GM12801 (cell line): ENCODE data around the gene PCYOX1L.

ENCODE experiments used
- TF ChIP-seq, protein P1 (sequence below): IDR thresholded peaks from one replicate; pipeline ENCODE4 v1.5.1; 2011; ENCODE audit warnings: control low read depth; ENCODE audit not compliant: insufficient read length; ENCODE audit errors: extremely low read depth

Gene PCYOX1L

DNA sequence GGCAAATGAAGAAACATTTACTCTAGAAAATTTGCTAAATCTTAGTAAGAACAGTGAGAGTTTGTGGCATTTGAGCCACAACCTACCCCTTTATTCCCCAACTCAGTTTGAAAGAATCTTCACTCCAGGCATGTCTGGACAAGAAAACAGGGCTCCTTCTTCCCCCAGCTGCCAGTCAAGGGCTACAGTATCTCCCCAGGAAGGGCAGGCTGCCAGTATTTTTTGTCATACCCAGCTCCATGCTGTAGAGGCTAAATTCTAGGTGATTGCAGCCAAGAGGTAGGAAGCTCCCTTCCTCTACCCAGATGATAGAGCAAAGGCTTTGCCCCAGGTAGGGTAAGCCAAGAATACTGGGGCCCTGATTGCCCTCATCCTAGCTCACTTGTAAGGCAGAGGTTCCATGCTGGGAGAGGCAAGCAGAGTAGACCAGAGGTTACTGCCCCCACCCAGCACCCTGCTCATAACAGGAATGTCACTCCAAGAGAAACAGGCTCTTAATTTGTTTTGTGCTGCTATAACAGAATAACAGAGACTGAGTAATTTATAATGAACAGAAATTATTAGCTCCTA, 32.6 kb upstream of the PCYOX1L start:
- TF ChIP-seq, protein P1, sequence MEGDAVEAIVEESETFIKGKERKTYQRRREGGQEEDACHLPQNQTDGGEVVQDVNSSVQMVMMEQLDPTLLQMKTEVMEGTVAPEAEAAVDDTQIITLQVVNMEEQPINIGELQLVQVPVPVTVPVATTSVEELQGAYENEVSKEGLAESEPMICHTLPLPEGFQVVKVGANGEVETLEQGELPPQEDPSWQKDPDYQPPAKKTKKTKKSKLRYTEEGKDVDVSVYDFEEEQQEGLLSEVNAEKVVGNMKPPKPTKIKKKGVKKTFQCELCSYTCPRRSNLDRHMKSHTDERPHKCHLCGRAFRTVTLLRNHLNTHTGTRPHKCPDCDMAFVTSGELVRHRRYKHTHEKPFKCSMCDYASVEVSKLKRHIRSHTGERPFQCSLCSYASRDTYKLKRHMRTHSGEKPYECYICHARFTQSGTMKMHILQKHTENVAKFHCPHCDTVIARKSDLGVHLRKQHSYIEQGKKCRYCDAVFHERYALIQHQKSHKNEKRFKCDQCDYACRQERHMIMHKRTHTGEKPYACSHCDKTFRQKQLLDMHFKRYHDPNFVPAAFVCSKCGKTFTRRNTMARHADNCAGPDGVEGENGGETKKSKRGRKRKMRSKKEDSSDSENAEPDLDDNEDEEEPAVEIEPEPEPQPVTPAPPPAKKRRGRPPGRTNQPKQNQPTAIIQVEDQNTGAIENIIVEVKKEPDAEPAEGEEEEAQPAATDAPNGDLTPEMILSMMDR, result no peak

- TF ChIP-seq, protein P1, result no peak
Observed at GRCh38 chr5:149325894-149326293, 32.0 kb upstream of the PCYOX1L start.

DNA sequence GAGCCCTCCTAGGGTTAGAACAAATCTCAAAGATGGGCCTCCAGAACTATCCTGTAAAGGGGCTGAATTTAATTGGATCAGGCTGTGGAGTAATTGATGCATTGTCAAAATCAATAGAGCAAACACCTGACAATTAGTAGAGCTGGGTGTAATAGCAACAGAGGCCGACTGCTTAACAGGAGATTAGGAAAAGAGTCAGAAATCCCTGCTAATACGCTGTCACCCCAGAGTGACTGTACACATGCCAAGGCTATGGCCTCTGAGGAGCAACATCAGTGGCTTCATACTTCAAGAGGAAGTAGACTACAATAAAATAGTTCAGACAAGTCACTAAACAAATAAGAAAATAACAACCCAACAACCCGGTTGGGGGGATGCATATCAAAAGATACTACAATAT, 31.2 kb upstream of the PCYOX1L start:
- TF ChIP-seq, protein P1, result no peak

DNA sequence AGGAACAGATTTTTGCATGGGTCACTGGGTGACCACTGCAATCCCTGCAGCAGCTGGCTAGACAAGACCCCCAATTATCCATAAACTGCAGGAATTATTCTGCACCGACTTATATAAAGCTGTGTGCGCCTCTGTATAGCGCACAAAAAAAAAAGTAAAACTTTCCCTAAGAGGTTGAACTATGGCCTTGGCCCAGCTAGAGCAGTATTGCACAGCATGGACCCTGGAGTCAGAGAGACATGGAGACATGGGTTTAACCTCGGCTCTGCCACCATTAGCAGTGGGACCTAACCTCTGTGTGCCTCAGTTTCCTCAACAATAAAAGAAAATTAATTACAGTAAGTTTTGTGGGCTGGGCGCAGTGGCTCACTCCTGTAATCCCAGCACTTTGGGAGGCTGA, 29.7 kb upstream of the PCYOX1L start:
- TF ChIP-seq, protein P1, result no peak

- TF ChIP-seq, protein P1, result no peak
Observed at GRCh38 chr5:149333711-149334443, 24.0 kb upstream of the PCYOX1L start.

GRCh38 chr5:149337736-149338135, 20.1 kb upstream of the PCYOX1L start:
- TF ChIP-seq, protein P1, result no peak

DNA sequence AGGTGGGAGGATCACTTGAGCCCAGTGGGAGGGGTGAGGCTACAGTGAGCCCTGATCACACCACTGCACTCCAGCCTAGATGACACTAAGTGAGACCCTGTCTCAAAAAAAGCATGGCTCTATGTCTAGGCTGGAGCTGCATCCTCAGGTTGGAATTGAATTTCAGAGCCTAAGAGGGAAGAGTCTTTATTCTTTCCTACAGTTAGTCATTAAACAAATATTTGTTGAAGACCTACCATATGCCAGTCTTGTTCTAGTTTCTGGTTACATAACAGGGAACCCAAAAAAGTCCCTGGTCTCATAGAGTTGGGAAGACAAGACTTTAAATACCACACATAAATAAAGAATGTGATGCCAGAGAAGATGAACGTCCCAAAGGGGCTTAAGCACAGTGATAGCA, 19.5 kb upstream of the PCYOX1L start:
- TF ChIP-seq, protein P1, result no peak
